HG03571 (cell line): ENCODE measurements around the gene SRF.
A peak's percentile ranks its signal among the peaks of the same experiment; 100 is the strongest.

Source experiments
- ATAC-seq: cut with Tn5 transposase; IDR thresholded peaks from one replicate; pipeline ENCODE4 v1.9.1; 2021; ENCODE audit not compliant: unreplicated experiment

Gene SRF

DNA sequence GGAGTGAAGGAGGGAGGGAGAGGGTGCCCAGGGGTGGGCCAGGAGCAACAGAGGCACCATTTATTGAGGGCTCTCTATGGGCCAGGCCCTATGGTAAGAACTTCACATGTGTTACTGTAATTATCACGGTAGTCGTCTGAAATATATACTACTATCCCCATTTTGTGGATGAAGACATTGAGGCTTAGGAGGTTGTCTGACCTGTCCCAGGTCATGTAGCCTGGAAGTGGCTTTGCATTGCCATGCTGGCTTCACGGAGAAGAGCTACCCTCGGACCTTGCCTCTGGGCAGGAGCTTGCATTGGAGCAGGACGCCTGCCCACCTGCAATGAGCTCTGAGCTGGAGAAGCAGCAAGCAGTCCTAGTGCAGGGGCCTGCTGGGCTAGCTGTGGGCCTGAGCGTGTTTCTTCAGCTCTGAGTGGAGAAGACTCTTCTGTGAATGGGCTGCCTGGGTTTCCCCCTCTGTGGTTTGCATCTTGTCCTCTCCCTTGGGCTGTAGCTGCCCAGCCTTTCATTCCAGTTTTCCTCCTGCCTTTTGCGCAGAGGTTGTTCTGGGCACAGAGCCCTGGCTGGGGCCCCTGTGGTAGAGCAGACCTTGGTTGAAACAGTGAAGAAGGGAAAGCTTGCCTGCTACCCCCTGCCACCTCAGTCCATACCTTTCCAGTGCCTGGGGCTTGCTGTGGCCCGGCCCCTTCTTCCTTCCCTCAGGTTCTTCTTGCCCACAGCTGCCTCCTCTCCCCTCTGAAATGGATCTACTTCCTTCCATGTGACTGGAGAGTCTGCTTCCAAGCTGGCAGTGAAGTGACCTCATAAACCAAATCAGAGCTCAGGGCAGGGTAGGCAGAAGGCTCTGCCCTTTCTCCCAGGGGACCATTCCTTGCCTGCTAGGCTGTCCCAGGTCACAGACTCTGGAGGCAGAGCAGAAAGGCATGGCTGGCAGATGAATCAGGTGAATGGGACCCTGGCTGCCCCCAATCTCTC is 24.1 kb upstream of the SRF start:
- no peak for ATAC-seq

GRCh38 chr6:43147691-43148477 is 23.2 kb upstream of the SRF start:
- no peak for ATAC-seq

GRCh38 chr6:43149265-43149664 is 21.8 kb upstream of the SRF start:
- ATAC-seq, result no peak

DNA sequence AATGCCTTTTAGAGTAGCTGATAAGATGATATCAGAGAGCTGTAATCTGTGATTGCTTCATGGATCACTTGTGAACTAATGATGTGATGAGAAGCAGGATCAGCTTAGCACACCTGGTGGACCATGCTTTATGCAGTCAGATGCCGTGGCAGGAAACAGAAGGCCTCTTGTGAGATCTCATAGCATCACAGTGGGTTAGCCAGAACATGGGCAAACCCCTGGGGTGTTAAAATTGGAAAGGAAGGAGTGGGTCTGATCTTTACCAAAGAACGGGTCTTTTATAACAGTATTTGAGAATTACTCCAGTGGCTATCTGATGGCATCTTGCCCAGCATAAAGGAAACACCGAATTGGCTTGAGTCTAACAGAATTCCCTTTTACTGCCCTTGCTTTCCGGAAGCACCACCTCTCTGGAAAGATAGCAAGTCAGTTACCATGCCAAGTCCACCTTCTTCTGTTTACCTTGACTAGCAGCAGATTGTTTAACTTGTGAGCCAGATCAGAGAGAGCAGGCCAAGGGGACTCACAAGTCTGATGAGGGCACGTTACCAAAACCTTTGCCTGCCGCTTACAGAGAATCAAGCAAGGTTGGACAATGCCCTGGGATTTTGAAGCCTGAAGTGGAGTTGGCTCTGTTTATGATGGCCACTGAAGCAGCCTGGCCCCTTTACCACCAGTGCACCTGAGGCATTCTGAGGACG is 20.9 kb upstream of the SRF start:
- no peak for ATAC-seq

DNA sequence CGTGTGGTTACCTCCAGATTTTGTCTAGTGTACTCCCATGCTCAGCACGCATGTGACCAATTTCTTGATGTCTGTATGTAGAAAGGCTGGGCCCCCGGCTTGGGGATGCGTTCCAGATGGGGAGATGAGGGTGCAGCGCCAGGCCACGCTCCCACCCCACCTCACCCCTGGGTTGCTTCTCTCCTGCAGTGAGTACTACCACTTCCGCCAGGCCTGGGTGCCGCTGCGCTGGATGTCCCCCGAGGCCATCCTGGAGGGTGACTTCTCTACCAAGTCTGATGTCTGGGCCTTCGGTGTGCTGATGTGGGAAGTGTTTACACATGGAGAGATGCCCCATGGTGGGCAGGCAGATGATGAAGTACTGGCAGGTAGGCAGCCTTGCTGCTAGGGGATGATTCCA is 11.5 kb upstream of the SRF start:
- ATAC-seq, result no peak

- no peak for ATAC-seq
These were observed 7.2 kb upstream of the SRF start for GRCh38 chr6:43163899-43164298.

DNA sequence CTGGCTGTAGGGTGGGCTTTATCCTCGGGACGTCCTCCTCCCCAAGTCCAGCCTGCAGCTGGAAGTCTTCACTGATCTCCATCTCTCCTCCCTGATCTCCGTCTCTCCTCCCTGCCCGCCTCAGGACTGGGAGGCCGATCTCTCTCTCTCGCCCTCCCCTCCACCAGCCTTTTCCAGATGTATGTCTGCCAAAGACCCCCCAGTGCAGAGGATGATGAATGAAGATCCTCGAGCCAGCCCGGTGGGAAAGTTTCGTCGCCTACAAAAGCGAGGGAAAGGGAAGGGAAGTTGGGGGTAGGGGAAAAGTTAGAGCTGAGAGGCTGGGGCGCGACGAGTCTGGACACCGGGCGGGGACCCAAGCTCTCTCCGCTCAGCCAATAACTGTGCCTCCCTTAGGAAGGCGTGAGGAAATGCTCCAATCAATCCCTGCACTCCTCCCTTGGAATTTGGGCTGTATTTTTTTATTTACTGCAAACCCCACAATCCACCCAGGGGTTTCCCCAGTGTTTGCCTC is 595 bp upstream of the SRF start:
- ATAC-seq, result no peak

DNA sequence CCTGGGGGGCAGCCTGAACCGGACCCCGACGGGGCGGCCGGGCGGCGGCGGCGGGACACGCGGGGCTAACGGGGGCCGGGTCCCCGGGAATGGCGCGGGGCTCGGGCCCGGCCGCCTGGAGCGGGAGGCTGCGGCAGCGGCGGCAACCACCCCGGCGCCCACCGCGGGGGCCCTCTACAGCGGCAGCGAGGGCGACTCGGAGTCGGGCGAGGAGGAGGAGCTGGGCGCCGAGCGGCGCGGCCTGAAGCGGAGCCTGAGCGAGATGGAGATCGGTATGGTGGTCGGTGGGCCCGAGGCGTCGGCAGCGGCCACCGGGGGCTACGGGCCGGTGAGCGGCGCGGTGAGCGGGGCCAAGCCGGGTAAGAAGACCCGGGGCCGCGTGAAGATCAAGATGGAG is 636 bp downstream of the SRF start:
- ATAC-seq, result peak; percentile 0

DNA sequence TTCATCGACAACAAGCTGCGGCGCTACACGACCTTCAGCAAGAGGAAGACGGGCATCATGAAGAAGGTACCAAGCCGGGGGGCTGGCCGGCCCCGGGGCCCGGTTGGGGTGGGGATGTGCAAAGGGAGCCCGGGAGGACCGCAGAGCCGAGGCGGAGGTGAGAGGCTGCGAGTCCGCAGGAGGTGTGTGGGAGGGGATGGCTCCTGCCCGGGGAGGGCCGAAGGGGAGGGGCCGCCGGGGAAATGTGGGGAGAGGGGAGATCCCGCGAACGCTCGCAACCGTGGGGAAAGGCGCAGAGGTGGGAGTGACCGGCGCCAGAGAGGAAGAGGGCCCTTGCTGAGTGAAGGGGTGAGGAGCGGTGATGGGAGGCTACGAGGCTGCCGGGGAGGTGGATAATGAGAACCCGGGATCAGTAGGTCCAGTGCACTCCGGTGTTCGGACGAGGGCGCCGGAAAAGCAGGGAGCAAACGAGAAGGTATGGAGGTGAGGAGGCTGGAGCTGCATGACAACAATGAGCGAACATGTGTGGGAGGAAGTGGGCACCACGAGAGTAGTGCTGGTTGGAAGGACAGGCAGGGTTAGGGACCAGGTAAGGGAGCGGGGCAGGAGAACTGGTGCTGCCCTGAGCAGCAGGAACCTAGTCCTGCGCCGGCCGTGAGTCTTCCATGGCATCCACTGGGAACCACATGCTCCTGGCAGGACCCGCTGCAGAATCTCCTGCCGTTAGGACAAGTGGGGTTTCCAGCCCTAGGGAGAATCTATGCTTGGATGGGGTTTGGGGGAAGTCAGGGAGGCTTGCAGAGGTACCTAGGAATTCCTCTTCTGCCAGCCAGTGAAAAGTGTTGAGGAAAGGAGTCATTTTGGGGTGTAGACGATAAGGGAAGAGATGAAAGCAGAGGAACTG is 1.3 kb downstream of the SRF start:
- ATAC-seq, result no peak

DNA sequence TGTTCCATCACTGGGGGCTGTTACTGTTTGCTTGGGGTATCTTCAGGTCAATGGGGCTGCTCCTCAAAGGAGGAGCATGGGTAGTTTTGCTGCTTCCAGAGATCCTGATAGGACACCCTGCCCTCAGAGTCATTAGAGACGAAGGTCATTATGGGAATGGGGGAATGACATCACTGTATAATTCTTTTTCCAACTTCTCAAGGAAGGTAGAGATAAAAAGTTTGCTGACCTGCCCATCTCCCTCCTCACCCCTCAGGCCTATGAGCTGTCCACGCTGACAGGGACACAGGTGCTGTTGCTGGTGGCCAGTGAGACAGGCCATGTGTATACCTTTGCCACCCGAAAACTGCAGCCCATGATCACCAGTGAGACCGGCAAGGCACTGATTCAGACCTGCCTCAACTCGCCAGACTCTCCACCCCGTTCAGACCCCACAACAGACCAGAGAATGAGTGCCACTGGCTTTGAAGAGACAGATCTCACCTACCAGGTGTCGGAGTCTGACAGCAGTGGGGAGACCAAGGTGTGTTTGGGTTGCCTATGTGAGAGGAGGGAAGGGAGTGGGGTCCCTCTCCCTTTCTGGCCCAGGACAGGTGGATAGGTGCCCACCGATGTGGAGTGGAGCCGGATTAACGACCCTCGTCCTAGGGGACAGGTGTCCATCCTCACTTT is 2.7 kb downstream of the SRF start:
- no peak for ATAC-seq

- ATAC-seq, result peak; percentile 57
These were observed 3.4 kb downstream of the SRF start for GRCh38 chr6:43174263-43175112.

DNA sequence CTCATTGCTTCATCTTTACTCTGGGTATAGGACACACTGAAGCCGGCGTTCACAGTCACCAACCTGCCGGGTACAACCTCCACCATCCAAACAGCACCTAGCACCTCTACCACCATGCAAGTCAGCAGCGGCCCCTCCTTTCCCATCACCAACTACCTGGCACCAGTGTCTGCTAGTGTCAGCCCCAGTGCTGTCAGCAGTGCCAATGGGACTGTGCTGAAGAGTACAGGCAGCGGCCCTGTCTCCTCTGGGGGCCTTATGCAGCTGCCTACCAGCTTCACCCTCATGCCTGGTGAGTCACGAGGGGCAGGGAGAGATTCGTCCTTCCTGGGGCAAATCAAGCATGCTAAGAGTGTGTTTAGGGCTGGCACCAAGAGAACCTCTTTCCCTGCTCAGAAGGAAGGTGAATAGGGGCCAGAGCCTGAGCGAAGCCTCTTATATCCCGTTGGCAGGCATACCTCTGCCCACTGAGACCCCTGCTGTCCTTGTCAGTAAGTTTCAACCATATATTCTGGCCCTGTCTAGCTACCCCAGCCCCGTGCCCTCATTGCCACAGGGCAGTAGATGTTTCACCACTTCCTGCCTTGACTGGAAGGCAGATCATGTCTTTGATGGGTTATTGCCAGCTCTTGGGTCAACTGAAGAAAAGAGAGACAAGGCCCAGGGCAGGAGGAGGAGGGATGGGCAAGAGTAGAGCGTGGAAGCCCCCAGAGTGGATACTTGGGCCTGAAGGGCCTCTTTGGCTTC is 4.8 kb downstream of the SRF start:
- ATAC-seq, result no peak

DNA sequence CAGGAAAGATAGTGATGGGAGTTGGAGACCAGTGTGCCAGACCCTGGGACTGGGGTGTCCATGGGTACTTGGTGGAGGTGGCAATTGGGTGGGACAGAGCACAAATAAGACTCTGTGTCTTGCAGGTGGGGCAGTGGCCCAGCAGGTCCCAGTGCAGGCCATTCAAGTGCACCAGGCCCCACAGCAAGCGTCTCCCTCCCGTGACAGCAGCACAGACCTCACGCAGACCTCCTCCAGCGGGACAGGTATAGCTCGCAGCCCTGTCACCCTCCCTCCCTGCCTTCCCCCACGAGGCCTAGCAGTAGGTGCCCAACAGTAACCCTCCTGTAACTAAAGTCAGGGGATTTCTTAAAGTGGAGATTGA is 5.3 kb downstream of the SRF start:
- ATAC-seq, result no peak

DNA sequence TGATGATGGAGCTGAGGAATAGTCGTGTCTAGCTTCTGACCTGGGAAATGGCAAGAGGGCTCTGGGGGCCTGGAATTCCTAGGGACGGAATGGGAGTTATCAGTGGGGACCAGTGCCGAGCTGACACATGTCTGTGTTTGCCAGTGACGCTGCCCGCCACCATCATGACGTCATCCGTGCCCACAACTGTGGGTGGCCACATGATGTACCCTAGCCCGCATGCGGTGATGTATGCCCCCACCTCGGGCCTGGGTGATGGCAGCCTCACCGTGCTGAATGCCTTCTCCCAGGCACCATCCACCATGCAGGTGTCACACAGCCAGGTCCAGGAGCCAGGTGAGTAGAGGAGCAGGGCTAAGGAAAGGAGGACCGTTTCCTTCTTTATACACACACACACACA is 7.1 kb downstream of the SRF start:
- ATAC-seq, result no peak

- ATAC-seq, result no peak
These were observed 8.1 kb downstream of the SRF start for GRCh38 chr6:43178951-43179830.

DNA sequence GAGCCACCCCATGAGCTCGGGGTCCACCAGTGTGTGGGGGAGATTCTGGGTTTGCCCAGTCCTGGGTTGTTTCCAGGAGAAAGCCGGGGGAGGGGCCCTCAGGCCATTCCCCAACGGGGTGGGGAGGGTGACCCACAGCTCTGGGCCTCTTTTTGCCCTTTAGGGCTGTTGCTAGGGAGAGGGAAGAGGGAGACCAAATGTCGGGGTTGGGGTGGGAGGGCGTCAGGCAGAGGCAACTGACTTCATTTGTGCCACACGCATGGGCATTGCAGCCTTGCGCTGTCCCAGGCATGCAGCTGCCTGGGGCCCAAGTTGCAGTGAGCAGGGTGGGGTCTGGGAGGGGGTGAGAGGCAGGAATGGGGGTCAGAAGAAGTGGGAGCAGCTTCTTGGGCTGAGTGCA is 9.0 kb downstream of the SRF start:
- ATAC-seq, result no peak

GRCh38 chr6:43180985-43181384 is 9.9 kb downstream of the SRF start:
- ATAC-seq, result no peak
